Measurements from ENCODE around the gene PJA1.

The PJA1 gene

DNA sequence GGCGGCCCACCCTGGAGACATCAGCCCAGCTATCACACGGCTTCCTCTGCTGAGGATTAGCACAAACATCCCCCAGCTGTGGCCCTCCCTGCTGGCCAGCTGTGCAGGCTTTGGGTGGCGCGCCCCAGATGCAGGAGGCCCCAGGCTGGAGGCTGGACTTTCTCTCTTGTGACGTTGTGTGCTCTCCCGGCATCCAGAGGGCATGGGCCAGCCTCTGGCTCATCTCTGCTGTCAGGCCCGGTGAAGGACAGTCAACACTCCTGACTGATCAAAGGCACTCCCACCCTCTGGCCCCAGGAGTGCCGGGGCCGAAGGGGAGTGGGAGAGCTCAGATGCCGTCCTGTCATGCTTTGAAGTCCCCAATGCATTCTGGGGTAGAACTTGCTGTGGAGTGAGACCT lies 29.9 kb upstream of the PJA1 start:
- Histone ChIP-seq H3K9ac (ENCODE audit: low read depth, low read length, poor library complexity, severe bottlenecking) (no peak overlapping the region), H3K36me3 (ENCODE audit: insufficient read depth, low read length) (no peaks in the 10 kb centered on the region), H4K20me1 (ENCODE audit: insufficient read depth, low read length, poor library complexity, severe bottlenecking) (no peaks in the 10 kb centered on the region), H3K79me2 (ENCODE audit: insufficient read depth, low read length) (no peaks in the 10 kb centered on the region), H3F3A (ENCODE audit: low read depth) (no peaks in the 10 kb centered on the region), H3K9me3 (ENCODE audit: insufficient read depth, low read depth, low read length) (no peaks in the 10 kb centered on the region), H3K4me3 (ENCODE audit: low read length, poor library complexity, severe bottlenecking) (no peak overlapping the region), H3K9me2 (replicated peaks; ENCODE audit: low read depth, low read length) (no peaks in the 10 kb centered on the region), H2AFZ (ENCODE audit: low read length) (no peak overlapping the region), H3K27me3 (ENCODE audit: insufficient read depth, low read length, poor library complexity, severe bottlenecking) (no peaks in the 10 kb centered on the region), H3K4me1 (ENCODE audit: insufficient read depth, low read length, poor library complexity, severe bottlenecking) (no peaks in the 10 kb centered on the region), H3K4me2 (ENCODE audit: low read depth, low read length, poor library complexity, severe bottlenecking) (no peak overlapping the region)
- TF ChIP-seq EZH2phosphoT487 (IDR thresholded peaks at IDR 0.05; ENCODE audit: borderline replicate concordance) (no peak), CTCF (conservative IDR thresholded peaks at IDR 0.05; ENCODE audit: low read length) (no peak)

DNA sequence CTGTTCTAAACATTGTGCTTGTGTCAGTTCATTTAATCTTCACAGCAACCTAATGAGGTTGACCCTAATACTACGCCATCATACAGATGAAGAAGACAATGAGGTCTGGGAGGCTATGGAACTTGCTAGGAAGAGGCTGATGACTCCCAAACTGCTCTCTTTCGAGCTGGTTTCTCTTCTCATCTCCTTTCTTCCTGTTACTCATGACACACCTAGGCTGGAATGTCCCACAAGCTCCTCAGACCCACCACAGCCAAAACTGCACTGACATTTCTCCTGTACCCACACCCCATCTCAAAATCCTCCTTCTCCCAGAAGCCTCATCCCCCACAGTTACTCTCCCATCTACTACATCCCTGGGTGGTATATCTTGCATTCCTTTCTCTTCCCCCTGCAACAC lies 27.4 kb upstream of the PJA1 start:
- Histone ChIP-seq H3K9me3 (ENCODE audit: insufficient read depth, low read depth, low read length) (no peaks in the 10 kb centered on the region), H3K36me3 (ENCODE audit: insufficient read depth, low read length) (no peaks in the 10 kb centered on the region), H4K20me1 (ENCODE audit: insufficient read depth, low read length, poor library complexity, severe bottlenecking) (no peaks in the 10 kb centered on the region), H3K4me1 (ENCODE audit: insufficient read depth, low read length, poor library complexity, severe bottlenecking) (no peaks in the 10 kb centered on the region), H3K27me3 (ENCODE audit: insufficient read depth, low read length, poor library complexity, severe bottlenecking) (no peaks in the 10 kb centered on the region), H3K9me2 (replicated peaks; ENCODE audit: low read depth, low read length) (no peaks in the 10 kb centered on the region), H2AFZ (ENCODE audit: low read length) (no peak overlapping the region), H3K4me2 (ENCODE audit: low read depth, low read length, poor library complexity, severe bottlenecking) (no peak overlapping the region), H3K4me3 (ENCODE audit: low read length, poor library complexity, severe bottlenecking) (no peak overlapping the region), H3F3A (ENCODE audit: low read depth) (no peaks in the 10 kb centered on the region), H3K9ac (ENCODE audit: low read depth, low read length, poor library complexity, severe bottlenecking) (no peak overlapping the region), H3K79me2 (ENCODE audit: insufficient read depth, low read length) (no peaks in the 10 kb centered on the region)
- TF ChIP-seq CTCF (conservative IDR thresholded peaks at IDR 0.05; ENCODE audit: low read length) = no peak
- no peak for TF ChIP-seq EZH2phosphoT487 (IDR thresholded peaks at IDR 0.05; ENCODE audit: borderline replicate concordance)

- TF ChIP-seq CTCF (conservative IDR thresholded peaks at IDR 0.05; ENCODE audit: low read length) = no peak
- no peak for TF ChIP-seq EZH2phosphoT487 (IDR thresholded peaks at IDR 0.05; ENCODE audit: borderline replicate concordance)
- no peak overlapping the region for H3K4me2 ChIP-seq (ENCODE audit: low read depth, low read length, poor library complexity, severe bottlenecking)
- no peaks in the 10 kb centered on the region for H3K36me3 ChIP-seq (ENCODE audit: insufficient read depth, low read length)
- no peaks in the 10 kb centered on the region for H3K9me3 ChIP-seq (ENCODE audit: insufficient read depth, low read depth, low read length)
- no peaks in the 10 kb centered on the region for H3K4me1 ChIP-seq (ENCODE audit: insufficient read depth, low read length, poor library complexity, severe bottlenecking)
- no peaks in the 10 kb centered on the region for H3K9me2 ChIP-seq (replicated peaks; ENCODE audit: low read depth, low read length)
- H2AFZ ChIP-seq (ENCODE audit: low read length) = no peak overlapping the region
- H4K20me1 ChIP-seq (ENCODE audit: insufficient read depth, low read length, poor library complexity, severe bottlenecking) = no peaks in the 10 kb centered on the region
- H3K4me3 ChIP-seq (ENCODE audit: low read length, poor library complexity, severe bottlenecking) = no peak overlapping the region
- H3K27me3 ChIP-seq (ENCODE audit: insufficient read depth, low read length, poor library complexity, severe bottlenecking) = no peaks in the 10 kb centered on the region
- H3K9ac ChIP-seq (ENCODE audit: low read depth, low read length, poor library complexity, severe bottlenecking) = no peak overlapping the region
- no peaks in the 10 kb centered on the region for H3K79me2 ChIP-seq (ENCODE audit: insufficient read depth, low read length)
- H3F3A ChIP-seq (ENCODE audit: low read depth) = no peaks in the 10 kb centered on the region
Observed at GRCh38 chrX:69189576-69190371, 24.5 kb upstream of the PJA1 start.

Measured in Loucy (cell line).